GM12874 (cell line): ENCODE results near the gene CPEB1.

ENCODE experiments used
- CTCF ChIP-seq: IDR thresholded peaks from 2 replicates; pipeline ENCODE4 v1.5.1; 2011; ENCODE audit warnings: low read depth, mild to moderate bottlenecking, control low read depth, low read length, moderate library complexity; ENCODE audit not compliant: insufficient read depth

The CPEB1 gene

GRCh38 chr15:82647045-82647834 is at the start of gene CPEB1:
TSS of gene CPEB1 (minus strand) at chr15:82647363. CDS start at chr15:82628459, 18,904 bp downstream.
- TF ChIP-seq CTCF, result peak; percentile 29

- no peak for TF ChIP-seq CTCF
Observed at GRCh38 chr15:82692171-82692570, 45.0 kb upstream of the CPEB1 start.

- TF ChIP-seq CTCF, result no peak
Observed at GRCh38 chr15:82689147-82689546, 42.0 kb upstream of the CPEB1 start.

GRCh38 chr15:82688691-82689090 is 41.5 kb upstream of the CPEB1 start:
- TF ChIP-seq CTCF, result no peak

GRCh38 chr15:82681371-82681770 is 34.2 kb upstream of the CPEB1 start:
- TF ChIP-seq CTCF, result no peak

GRCh38 chr15:82680200-82681102 is 33.3 kb upstream of the CPEB1 start:
- TF ChIP-seq CTCF, result 0 out of 2 replicates have a peak, but pooled peaks have one; percentile 11

GRCh38 chr15:82679626-82680199 is 32.5 kb upstream of the CPEB1 start:
- TF ChIP-seq CTCF, result no peak
